Measurements from ENCODE around the gene SERAC1.

SERAC1 gene

DNA sequence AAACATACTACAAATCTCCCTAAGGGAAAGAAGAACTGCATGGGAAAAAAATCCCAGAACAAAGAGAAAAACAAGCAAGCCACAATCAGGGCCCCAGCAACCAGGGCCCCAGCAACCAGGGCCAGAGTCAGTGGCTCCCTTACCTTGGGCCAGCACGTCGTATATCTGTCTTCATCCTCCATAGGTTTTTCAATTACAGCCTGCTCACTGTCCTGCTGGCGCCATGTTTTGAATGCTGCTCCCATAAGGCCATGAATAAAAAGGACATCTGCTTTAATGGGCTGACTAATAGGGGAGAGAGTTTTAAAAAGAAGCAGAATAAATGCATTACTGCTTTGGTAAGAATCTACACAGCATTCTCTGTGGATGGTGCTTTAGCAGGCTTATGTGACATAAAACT lies 49.2 kb downstream of the SERAC1 start:
- no peak for DNase-seq

GRCh38 chr6:158115508-158115907 lies 52.6 kb downstream of the SERAC1 start:
- DNase-seq: no peak

GRCh38 chr6:158115102-158115501 lies 53.0 kb downstream of the SERAC1 start:
- no peak for DNase-seq

GRCh38 chr6:158113802-158114201 lies 54.3 kb downstream of the SERAC1 start:
- DNase-seq: no peak

- DNase-seq: no peak
These were observed 56.1 kb downstream of the SERAC1 start for GRCh38 chr6:158111987-158112386.

GRCh38 chr6:158110986-158111385 lies 57.1 kb downstream of the SERAC1 start:
- no peak for DNase-seq

DNA sequence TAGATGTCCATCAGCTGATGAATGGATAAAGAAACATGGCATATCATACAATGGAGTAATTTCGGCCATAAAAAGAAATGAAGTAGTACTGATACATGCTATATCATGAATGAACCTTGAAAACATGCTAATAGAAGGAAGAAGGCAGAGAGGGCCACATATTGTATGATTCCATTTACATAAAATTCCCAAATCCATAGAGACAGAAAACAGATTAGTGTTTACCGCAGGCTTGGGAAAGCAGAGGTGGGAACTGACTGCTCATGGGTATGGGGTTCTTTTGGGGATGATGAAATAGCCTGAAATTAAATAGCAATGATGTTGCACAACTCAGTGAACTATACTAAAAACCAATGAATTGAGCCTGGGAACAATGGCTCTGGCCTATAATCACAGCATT lies 58.3 kb downstream of the SERAC1 start:
- DNase-seq: no peak

DNA sequence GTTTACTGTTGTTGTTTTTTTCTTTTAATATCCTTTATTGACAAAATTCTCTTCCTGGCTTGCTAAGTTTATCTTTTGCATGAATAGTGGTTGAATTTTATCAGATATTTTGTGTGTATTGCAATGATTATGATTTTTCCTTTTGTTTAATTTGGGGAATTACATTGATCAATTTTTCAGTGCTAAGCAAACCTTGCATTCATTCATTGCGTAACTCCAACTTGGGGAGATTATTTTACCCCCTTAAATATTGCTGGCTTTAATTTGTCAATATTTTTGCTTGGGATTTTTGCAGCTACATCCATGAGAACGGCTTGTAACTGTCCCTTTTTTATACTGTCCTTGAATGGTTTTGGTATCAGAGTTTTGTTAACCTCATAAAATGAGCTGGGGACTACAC lies 63.4 kb downstream of the SERAC1 start:
- no peak for DNase-seq

GRCh38 chr6:158103228-158103627 lies 64.8 kb downstream of the SERAC1 start:
- DNase-seq: no peak

- DNase-seq: no peak
These were observed 72.4 kb downstream of the SERAC1 start for GRCh38 chr6:158095671-158096070.

DNA sequence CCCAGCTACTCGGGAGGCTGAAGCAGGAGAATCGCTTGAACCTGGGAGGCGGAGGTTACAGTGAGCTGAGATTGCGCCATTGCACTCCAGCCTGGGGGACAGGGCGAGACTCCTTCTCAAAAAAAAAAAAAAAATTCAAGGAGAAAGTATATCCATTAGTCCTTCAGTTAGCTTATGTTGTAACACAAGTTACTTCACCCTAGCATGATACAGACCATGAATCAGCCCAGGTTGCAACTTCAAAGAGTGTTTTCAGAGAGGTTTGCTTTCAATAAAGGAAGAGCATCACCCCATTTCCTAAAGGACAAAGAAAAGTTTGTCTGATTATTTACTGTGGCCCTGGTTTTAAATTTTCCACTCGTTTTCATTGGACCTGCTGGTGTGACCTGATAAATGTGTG lies 73.0 kb downstream of the SERAC1 start:
- DNase-seq: no peak

GRCh38 chr6:158092806-158093205 lies 75.3 kb downstream of the SERAC1 start:
- no peak for DNase-seq

DNA sequence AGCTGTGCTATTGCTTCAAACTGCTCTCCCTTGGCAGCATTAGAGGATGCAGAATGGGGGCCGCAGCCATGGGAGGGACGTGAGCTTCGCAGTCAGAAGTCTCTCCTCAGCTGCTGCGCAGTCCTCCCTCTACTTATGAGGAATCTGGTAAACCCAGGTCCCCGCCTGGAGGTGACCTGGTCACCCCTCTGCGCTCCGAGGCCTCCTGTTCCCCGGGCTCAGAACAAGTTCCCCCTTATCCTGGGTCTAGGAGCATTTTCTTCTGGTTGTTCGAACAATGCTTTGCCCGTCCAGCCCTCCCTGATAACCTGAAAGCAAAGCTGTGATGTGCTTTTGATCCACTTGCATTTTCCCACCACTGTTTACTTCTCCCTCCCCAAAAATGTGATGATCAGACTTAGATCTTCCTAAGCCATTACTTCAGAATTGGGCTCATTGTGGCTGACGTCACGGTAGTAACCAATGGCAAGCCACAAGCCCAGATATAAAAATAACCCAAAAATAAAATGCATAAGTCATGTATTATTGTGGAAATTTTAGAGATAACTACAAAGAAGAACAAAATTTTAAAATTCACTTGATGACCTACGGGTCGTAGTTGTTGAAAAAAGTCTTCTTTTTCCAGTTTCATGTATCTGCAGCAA lies 80.7 kb downstream of the SERAC1 start:
- no peak for DNase-seq

GRCh38 chr6:158086504-158087223 lies 81.4 kb downstream of the SERAC1 start:
- DNase-seq: no peak

DNA sequence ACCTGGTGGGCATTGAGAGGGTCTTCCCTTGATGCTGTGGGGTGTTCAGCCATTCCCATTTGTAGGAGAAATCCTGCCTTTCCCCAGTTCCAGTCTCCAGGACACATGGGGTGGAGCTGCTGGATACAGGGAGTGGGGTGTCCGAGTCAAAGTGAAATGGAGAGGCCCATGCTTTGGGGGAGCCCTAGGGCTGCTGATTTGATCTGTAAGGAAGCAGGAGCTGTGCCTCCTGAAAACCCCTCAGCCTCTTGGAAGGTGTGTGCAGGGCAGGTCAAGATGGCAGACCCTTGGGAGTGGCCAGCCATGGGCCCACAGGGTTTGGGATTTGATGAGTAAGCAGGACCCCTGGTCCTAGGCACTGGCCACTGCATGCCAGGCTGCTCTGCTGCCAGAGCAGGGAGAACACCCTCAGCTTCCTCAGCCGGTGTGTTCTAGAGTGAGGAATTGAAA lies 82.0 kb downstream of the SERAC1 start:
- DNase-seq: no peak

- DNase-seq: no peak
These were observed 82.6 kb downstream of the SERAC1 start for GRCh38 chr6:158085261-158086053.

GRCh38 chr6:158083455-158084325 lies 84.4 kb downstream of the SERAC1 start:
- no peak for DNase-seq

- DNase-seq: no peak
These were observed 86.5 kb downstream of the SERAC1 start for GRCh38 chr6:158081657-158081935.

DNA sequence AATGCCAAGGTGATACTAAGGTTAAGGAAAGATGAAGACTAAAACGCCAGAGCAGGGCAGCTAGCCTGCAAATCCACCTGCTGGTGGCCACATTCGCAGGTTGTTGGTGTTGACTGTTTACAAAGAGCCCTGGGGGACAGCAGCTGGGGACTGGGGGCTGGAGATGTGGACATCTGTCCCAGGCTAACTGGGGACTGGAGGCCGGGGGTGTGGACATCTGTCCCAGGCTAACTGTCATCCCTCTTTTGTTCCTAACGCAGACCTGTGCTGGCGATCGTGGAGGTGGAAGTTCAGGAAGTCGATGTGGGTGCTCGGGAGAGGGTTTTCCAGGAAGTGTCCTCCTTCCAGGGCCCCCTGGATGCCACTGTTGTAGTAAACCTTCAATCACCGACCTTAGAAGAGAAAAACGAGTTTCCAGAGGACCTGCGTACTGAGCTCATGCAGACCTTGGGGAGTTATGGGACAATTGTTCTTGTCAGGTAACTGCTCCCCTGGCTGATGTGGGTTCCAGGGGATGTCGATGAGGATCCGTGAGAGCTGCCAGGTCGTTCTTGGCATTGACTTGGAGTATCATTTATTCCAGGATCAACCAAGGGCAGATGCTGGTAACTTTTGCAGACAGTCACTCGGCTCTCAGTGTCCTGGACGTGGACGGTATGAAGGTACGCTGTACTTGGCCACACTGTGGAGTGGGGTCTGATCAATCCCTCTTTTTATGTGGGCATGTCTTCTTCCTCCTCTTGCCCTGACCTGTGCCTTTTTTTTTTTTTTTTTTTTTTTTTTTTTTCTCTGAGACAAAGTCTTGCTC lies 87.0 kb downstream of the SERAC1 start:
- no peak for DNase-seq

DNA sequence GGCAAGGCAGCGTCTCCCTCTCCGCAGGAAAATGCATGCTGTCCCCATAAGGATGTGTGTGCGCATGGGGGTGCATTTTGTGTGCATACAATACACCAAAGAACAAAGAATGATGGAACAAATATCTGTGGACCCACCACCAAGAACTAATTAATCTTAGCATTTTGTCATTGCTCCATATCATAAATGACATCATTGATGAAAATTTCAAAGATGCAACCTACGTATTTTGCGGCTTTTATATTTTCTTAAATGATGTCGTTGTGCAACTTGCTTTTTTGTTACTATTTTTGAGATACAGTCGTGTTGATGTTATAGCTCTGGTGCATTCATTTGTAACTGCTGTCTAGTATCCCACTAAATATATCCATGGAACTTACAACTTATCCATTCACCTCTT lies 89.7 kb downstream of the SERAC1 start:
- no peak for DNase-seq

- DNase-seq: no peak
These were observed 90.4 kb downstream of the SERAC1 start for GRCh38 chr6:158077676-158078075.

DNA sequence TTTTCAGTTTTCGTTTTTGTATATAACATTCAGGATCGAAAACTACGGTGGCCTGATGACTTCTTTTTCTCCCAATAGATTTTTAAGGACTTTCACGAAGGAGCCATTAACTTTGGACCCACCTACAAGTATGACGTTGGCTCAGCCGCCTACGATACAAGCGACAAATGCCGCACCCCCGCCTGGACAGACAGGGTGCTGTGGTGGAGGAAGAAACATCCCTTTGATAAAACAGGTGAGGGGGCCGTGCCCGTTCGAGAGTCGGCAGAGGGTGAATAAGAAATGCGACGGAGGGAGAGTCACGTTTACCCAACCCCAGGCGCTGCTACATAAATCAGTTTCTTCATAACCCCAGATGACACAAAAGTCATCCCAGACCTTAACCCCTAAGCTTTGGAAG lies 91.5 kb downstream of the SERAC1 start:
- DNase-seq: no peak
